Right lobe of liver (tissue), 6 donors: ENCODE data around the gene MACROD2. TPM values are rescaled to one million over a fixed set of nuclear protein-coding genes. Genes with fewer than 3 reads are reported as not detected.

ENCODE experiments used
- ATAC-seq, 4 donors: fragments of 200-7000 bp; cut with Tn5 transposase; one replicate each; pipeline ENCODE4 v1.9.1; 2020; ENCODE audit warnings: mild to moderate bottlenecking in 4 of 4, moderate library complexity in 4 of 4
- DNase-seq, 3 donors: peaks; one replicate each; pipeline ENCODE4 v3.0.0-alpha.2; 2020
- H3K27ac ChIP-seq, 3 donors: fragments of 200-600 bp; one replicate each; pipeline ENCODE4 v1.8.0; 2022
- H3K27me3 ChIP-seq, 2 donors: fragments of 200-600 bp; one replicate each; pipeline ENCODE4 v1.8.0; 2022
- H3K36me3 ChIP-seq, 4 donors: fragments of 200-600 bp; sonication (generic) in 1 of 4; one replicate each; pipeline versions ENCODE4 v1.5.1 to v1.8.0; 2017 to 2022; ENCODE audit warnings: control low read depth in 1 of 4
- H3K4me1 ChIP-seq, 4 donors: fragments of 200-600 bp; sonication (generic) in 1 of 4; one replicate each; pipeline versions ENCODE4 v1.5.1 to v1.8.0; 2017 to 2022; ENCODE audit warnings: control low read depth in 1 of 4
- H3K4me3 ChIP-seq, 3 donors: fragments of 200-600 bp; one replicate each; pipeline ENCODE4 v1.8.0; 2022
- H3K9me3 ChIP-seq, 4 donors: fragments of 200-600 bp; sonication (generic) in 1 of 4; one replicate each; pipeline versions ENCODE4 v1.5.1 to v1.8.0; 2017 to 2022; ENCODE audit warnings: control low read depth in 1 of 4
- POLR2A ChIP-seq: fragments of 450-650 bp; IDR thresholded peaks from one replicate; pipeline ENCODE4 v1.6.1; 2017; ENCODE audit warnings: antibody characterized with exemption, mild to moderate bottlenecking
- WGBS: methylation state at CpG from one replicate; pipeline ENCODE4 v1.1.6; 2018; ENCODE audit warnings: low coverage, low lambda C conversion rate; ENCODE audit not compliant: insufficient coverage; ENCODE audit errors: missing lambda C conversion rate; 5-methylcytosine and 5-hydroxymethylcytosine counted together
- intact Hi-C, 2 donors: fragments of 100-400 bp; cut with DNase I; formaldehyde crosslinking; loops; one replicate each; pipeline versions ENCODE4 v1.11.2 to v1.14.1; 2022
- total RNA-seq, 6 experiments: library from RNA; depleted of rRNA in 2 of 6; stranded (reverse); fragments of >200 nt in 2 of 6; fragmentation: NEBNext Ultra II Directional in 3 of 6; extraction: Animal tissue kit (Norgen Biotek cat#: 25700) in 3 of 6; gene quantifications; one replicate each; pipeline versions ENCODE4 v1.1.0 to v1.2.4, GENCODE V29; 2016 to 2023
- TF ChIP-seq, protein P1 (sequence below), 4 donors: fragments of 200-600 bp in 3 of 4; fragments of 450-650 bp in 1 of 4; IDR thresholded peaks; one replicate each; pipeline versions ENCODE4 v1.5.1 to v1.8.0; 2016 to 2022; ENCODE audit warnings: antibody characterized with exemption in 4 of 4, mild to moderate bottlenecking in 2 of 4
- donor health status: DM: no; HTN: yes; CAD: no.
- donor health status: DM: no; HTN: no; CAD: no.
- donor health status: DM: no; HTN: no; CAD: no.
- donor health status: DM: no; HTN: yes; CAD: no.
- donor health status: DM: no; HTN: yes; CAD: no.

The MACROD2 gene
- total RNA-seq, 6 experiments from 2014 or later = 1.2 to 5.5 (median 3.3) TPM

DNA sequence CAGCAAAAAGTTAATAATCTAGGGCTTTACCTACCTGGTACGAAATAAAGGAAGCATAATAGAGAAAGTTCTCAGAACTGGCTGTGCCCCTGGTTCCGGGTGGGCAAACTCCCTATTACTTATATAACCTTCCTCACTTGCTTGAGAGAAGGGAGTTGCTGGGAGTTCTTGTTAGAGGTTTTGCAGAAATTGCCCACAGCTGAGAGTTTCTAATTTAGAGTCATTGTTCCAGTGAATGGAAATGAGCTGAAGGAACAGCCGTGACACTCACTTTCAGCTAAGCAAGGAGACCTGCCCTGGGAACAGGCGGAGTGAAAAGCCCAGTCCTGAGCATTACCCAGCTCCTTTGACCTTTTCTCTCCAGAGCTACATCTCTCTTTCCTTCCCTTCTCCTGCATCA lies 936.7 kb downstream of the MACROD2 start:
- no peaks in the 10 kb centered on the region for H3K4me1 ChIP-seq
- H3K9me3 ChIP-seq = no peaks in the 10 kb centered on the region
- H3K27ac ChIP-seq = no peak overlapping the region
- DNase-seq (no peak), ATAC-seq (no peak)
- H3K36me3 ChIP-seq = no peaks in the 10 kb centered on the region
- H3K4me3 ChIP-seq = no peak overlapping the region
- TF ChIP-seq POLR2A = no peak
- TF ChIP-seq, protein P1, sequence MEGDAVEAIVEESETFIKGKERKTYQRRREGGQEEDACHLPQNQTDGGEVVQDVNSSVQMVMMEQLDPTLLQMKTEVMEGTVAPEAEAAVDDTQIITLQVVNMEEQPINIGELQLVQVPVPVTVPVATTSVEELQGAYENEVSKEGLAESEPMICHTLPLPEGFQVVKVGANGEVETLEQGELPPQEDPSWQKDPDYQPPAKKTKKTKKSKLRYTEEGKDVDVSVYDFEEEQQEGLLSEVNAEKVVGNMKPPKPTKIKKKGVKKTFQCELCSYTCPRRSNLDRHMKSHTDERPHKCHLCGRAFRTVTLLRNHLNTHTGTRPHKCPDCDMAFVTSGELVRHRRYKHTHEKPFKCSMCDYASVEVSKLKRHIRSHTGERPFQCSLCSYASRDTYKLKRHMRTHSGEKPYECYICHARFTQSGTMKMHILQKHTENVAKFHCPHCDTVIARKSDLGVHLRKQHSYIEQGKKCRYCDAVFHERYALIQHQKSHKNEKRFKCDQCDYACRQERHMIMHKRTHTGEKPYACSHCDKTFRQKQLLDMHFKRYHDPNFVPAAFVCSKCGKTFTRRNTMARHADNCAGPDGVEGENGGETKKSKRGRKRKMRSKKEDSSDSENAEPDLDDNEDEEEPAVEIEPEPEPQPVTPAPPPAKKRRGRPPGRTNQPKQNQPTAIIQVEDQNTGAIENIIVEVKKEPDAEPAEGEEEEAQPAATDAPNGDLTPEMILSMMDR (IDR thresholded peaks at IDR 0.05) = no peak
- 93% methylated on average over 4 of the region's 4 CpGs for WGBS
- no peaks in the 10 kb centered on the region for H3K27me3 ChIP-seq
- intact Hi-C loops = no loop called here

DNA sequence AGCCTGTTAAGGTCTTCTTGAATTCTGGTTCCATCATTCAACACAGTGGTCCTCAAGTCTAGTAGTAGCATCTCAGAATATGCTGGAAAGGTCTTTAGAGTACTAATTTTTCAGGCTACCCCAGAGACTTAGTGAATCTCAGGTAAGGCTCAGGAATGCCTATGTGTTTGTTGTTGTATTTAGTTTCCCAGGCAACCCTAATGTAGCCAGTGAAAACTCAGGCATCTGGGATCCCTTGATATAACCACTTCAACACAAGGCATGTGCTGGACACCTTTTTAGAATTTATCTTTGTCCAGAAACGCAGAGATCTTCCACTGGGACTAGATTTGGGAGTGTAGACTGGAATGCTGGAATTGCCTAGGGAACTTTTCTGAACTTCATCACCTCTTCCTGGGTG lies 940.0 kb downstream of the MACROD2 start:
- Histone ChIP-seq H3K27ac (no peak overlapping the region), H3K4me3 (no peak overlapping the region), H3K4me1 (no peaks in the 10 kb centered on the region), H3K9me3 (peaks cover 0 to 1% (median 0%) of the 10 kb centered on the region in 4 donors), H3K27me3 (no peaks in the 10 kb centered on the region), H3K36me3 (no peaks in the 10 kb centered on the region)
- intact Hi-C loops = no loop called here
- TF ChIP-seq POLR2A = no peak
- TF ChIP-seq, protein P1 (IDR thresholded peaks at IDR 0.05) = no peak
- WGBS = 50% methylated on average over 1 of the region's 1 CpG
- DNase-seq (no peak), ATAC-seq (no peak)

DNA sequence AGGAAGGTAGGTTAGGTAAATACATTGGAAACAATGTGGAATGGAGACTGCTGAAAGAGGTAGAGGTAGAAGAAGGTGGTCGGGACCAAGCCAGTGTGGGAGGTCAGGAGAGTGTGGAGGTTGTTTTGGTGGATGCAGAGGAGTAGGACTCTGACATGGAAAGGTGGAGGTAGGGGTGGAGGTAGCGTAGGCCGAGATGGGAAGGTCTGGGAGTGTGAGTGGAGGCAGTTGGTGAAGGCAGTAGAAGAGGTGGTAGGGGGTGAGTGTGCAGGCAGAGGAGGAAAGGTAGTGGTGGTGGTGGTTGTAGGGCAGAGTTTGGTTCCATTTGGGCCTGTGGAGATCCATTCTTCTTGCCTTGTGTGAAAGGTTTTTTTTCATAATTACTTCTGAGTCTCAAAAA lies 941.7 kb downstream of the MACROD2 start:
- Histone ChIP-seq H3K9me3 (peaks cover 0 to 2% (median 0%) of the 10 kb centered on the region in 4 donors), H3K36me3 (no peaks in the 10 kb centered on the region), H3K27ac (no peak overlapping the region), H3K4me1 (no peaks in the 10 kb centered on the region), H3K4me3 (no peak overlapping the region), H3K27me3 (no peaks in the 10 kb centered on the region)
- TF ChIP-seq, protein P1 (IDR thresholded peaks at IDR 0.05) = no peak
- TF ChIP-seq POLR2A = no peak
- intact Hi-C loops = no loop called here
- ATAC-seq (no peak), DNase-seq (no peak)
- 89% methylated on average over 3 of the region's 3 CpGs for WGBS

DNA sequence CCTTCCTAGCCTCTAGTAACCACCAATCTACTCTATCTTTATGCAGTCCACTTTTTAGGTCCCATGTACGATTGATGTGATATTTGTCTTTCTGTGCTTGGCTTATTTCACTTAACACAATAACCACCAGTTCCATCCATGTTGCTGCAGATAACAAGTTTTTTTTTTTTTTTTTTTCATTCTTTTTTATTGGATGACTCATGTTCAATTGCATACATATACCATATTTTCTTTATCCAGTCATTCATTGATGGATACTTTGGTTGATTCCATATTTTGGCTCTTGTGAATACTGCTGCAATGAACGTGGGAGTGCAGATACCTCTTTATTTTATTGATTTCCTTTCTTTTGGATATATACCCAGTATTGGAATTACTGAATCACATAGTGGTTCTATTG lies 942.5 kb downstream of the MACROD2 start:
- intact Hi-C loops = no loop called here
- ATAC-seq (no peak), DNase-seq (no peak)
- Histone ChIP-seq H3K36me3 (no peaks in the 10 kb centered on the region), H3K27ac (no peak overlapping the region), H3K9me3 (peaks cover 0 to 2% (median 0%) of the 10 kb centered on the region in 4 donors), H3K4me1 (no peaks in the 10 kb centered on the region), H3K27me3 (no peaks in the 10 kb centered on the region), H3K4me3 (no peak overlapping the region)
- 84% methylated on average over 2 of the region's 2 CpGs for WGBS
- TF ChIP-seq POLR2A = no peak
- TF ChIP-seq, protein P1 (IDR thresholded peaks at IDR 0.05) = no peak

DNA sequence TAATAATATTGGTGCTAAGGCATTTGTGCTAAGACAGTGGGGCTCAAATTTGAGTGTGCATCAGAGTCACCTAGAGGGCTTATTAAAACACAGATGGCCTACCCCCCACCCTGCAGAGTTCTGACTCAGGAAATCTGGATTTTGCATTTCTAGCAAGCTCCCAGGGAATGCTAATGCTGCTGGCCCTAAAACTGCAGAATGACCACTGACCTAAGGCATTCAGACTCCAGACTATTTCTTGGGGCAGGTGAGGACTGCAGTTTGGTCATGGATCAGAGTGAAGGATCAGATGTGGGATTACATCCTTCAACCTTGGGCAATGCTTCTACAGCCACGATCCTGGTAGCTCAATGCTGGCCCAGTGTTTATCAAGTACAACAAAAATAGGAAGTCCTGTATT lies 952.2 kb downstream of the MACROD2 start:
- Histone ChIP-seq H3K36me3 (no peaks in the 10 kb centered on the region), H3K27ac (no peak overlapping the region), H3K27me3 (no peaks in the 10 kb centered on the region), H3K9me3 (no peaks in the 10 kb centered on the region), H3K4me3 (no peak overlapping the region), H3K4me1 (no peaks in the 10 kb centered on the region)
- ATAC-seq (no peak), DNase-seq (no peak)
- WGBS = 29% methylated on average over 1 of the region's 1 CpG
- intact Hi-C loops = no loop called here
- no peak for TF ChIP-seq POLR2A
- TF ChIP-seq, protein P1 (IDR thresholded peaks at IDR 0.05) = no peak
